COR-L47 (cell line): ENCODE data around the gene SNAP29.
A peak's percentile ranks its signal among the peaks of the same experiment; 100 is the strongest.
"Not testable (repeated sequence)": the region's sequence is repeated elsewhere in the genome, so short reads cannot be mapped to it uniquely, and the experiment has no call there.

ENCODE experiments used
- DNase-seq: peaks from one replicate; lab custom pipeline; 2025; lab: John Stamatoyannopoulos, UW

SNAP29 gene

DNA sequence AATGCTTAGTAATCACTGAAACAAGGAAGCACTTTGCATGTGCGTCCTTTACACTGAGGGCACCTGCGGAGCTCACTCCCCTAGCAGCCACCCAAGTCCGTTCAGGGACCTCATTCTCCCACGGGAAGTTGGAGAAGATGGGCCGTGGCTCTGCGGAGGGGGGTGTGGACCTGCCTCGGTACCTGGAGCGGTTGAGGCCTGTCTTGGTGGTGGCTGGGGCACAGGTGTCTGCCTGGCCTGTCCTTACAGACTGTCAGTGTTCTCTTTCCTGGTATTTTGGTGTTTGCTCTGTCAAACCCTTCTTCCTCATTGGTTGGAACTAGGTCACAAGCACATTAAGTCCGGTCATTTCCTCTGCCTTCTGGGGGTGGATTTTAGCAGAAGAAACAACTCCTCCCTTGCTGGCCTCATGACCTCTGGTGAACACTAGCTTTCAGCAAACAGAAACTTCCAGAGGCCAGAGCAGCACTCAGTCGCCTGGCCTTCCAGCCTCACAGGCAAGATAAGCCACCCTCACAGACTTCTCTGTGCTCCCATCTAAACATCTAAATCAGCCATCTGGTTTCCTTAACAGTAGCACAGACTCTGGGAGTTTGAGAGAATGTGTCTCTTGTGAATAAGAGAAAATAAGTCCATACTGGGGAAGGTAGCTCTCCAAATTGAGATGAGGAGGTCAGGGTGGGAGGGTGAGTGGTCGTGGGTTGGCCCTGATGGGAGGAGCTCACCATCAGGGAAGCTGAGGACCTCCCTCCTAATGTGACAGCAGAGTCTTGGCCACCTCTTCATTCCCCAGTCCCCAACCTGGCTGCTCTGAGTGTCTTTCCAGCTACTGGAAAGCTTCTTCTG lies 8.6 kb downstream of the SNAP29 start:
- no peak for DNase-seq

DNA sequence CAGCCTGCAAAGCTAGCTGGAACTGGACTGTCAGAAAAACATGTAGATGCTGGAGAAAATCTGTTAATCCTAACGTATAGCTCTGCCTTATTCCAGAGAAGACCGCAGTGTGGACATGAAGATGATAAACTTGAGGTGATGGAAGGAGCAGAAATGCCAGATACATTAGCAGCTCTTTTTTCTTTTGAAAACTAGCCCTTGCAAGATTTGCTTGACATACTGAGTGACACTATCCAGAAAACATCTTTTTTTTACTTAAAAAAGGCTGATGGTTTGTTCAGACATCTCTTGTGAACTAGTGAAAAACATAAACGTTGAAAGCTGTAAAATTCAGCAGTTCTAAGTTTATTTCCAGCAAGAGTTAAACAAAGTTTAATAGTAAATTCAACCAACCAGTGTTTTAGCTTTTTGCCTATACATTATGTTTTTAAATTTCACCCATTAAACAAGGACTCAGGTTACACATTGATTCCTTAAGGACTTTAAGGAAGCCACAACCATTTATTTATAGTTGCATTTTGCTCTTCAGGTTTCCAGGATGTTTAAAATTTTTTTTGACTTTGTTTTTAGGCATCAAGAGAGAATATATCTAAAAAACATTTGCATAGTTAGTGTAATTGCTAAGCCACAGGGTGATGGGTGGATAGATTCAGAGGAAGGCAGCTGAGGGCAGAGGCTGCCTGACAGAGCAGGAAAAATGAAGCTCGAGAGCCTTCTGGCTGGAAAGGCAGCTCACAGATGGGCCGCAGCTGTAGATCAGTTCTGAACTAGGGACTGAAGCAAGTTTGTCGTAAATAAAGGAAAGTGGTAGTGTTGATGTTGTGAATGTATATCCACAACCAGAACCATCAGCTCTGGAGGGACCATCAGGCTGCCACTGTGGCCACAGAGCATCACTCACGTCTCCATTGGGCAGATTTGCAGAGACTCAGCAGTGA lies 9.5 kb downstream of the SNAP29 start:
- DNase-seq, result no peak

DNA sequence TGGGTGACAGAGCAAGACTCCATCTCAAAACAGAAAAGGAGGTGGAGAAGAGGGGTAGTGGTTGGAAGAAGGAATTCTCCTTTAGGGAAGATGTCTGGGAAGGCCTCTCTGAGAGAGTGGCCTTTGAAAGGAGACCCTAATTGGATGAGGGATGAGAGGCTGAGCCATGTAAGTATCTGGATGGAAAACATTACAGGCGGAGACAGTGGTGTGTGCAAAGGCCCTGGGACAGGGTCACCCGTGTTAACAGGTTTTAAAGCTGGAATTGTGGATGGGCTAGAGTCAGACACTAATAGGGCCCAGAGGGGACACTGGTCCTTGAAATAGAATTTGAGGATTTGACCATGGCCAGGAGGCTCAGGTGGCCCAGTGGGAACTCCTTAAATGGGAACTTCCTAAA lies 10.4 kb downstream of the SNAP29 start:
- DNase-seq, result no peak

DNA sequence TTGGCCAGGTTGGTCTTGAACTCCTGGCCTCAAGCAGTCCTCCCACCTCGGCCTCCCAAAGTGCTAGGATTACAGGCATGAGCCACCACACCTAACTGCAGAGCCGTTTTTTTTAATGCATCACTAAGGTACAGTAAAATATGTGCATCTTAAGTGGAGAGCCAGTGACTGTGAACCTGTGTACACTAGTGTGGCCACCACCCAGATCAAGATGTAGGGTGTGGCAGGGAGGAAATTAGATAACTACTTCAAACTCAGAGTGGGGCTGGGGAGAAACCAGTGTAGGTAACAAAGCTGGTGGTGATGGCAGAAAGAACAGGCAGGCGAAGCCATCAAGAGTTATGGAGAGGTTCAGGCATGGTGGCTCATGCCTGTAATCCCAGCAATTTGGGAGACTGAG lies 14.4 kb downstream of the SNAP29 start:
- DNase-seq, result no peak

- no peak for DNase-seq
Observed at GRCh38 chr22:20875296-20875695, 16.5 kb downstream of the SNAP29 start.

GRCh38 chr22:20877715-20878114 lies 18.9 kb downstream of the SNAP29 start:
- DNase-seq, result no peak

- DNase-seq, result no peak
Observed at GRCh38 chr22:20881231-20881630, 22.4 kb downstream of the SNAP29 start.

GRCh38 chr22:20881869-20882815 lies 23.3 kb downstream of the SNAP29 start:
- DNase-seq, result no peak

GRCh38 chr22:20882855-20883254 lies 24.0 kb downstream of the SNAP29 start:
- no peak for DNase-seq

DNA sequence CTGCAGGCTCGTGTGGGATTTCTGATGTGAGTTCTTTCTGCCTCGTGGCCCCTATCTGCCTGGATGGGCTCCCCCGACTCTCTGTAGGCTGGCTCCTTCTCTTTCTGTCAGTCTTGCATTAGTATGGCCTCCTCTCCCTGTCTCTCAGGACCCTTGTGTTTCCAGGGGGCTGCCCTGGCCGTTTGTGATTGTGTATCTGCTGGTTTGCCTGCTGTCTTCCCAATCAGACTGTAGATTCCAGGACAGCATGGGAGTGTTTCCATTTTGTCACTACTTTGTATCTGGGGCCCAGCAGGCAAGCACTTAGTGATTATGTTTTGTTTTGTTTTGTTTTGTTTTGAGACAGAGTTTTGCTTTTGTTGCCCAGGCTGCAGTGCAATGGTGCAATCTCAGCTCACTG lies 25.6 kb downstream of the SNAP29 start:
- no peak for DNase-seq

DNA sequence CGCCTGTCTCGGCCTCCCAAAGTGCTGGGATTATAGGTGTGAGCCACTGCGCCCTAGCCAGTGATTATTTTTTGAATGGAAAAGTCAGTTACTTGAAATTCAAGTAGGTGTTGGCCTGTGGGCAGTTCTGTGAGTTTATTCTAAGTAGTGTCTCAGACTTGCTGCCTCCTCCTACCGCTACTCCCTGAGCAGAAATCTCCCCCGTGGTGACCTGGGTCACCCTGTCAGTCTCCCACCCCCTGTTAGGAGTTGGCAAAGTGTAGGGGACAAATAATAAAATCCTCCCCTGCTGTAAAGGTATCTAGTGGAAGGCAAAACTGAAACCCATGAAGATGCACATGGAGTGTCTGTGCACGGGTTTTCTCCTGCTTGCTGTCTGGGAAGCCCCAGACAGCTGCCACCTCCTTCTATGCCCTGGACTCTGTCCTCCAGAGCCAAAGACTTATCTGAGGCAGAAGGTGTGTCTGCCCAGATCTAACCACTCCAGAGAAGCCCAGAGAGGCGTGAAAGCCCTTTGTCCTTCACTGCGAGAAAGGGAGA lies 26.3 kb downstream of the SNAP29 start:
- no peak for DNase-seq

DNA sequence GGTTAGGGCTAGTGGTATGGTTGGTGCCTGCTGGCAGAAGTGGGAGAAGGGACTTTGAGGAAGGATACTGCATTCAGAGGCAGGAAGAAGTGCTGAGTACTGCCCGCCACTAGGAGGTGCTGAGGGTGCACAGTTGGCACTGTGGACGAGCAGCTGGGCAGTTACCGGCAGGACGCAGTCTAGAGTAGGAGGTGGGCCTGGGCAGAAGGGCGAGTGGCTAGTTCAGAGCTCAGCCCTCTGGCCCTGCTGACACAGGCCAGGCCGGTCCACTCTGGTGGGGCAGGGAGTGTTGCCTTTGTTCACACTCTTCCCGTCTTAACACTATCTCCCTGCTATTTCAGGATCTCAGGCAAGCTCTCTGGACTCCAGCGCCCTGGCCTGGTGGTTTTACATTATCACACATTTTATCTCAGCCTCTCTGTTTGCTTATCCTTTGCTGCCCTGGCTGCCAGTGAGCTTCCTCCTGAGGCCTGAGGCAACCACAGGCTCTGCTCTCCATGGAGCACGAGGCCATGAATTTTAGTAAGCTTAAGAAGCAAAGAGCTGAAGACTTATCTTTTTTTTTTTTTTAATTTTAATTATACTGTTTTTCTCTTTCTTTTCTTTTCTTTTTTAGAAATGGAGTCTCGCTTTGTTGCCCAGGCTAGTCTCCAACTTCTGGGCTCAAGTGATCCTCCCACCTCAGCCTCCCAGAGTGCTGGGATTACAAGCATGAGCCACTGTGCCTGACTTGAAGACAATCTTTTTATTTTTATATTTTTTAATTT lies 26.9 kb downstream of the SNAP29 start:
- peak; percentile 52 for DNase-seq

DNA sequence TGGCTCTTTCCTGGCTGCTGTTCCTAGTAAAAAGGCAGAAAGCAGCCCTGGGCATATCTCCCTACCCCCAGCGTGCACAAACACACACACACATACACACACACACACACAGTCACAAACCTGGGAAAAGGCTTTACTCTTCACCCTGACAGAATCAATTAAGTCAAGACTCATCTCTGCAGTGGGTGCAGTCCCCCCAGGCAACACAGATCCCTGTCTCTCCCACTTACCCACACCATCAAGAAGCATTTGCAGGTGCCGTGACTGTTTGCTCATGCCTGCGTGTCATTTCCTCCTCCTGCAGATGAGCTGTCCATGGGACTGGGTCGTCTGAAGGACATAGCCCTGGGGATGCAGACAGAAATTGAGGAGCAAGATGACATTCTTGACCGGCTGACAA lies 28.6 kb downstream of the SNAP29 start:
- DNase-seq, result no peak

GRCh38 chr22:20889025-20889704 lies 30.4 kb downstream of the SNAP29 start:
- no peak for DNase-seq

DNA sequence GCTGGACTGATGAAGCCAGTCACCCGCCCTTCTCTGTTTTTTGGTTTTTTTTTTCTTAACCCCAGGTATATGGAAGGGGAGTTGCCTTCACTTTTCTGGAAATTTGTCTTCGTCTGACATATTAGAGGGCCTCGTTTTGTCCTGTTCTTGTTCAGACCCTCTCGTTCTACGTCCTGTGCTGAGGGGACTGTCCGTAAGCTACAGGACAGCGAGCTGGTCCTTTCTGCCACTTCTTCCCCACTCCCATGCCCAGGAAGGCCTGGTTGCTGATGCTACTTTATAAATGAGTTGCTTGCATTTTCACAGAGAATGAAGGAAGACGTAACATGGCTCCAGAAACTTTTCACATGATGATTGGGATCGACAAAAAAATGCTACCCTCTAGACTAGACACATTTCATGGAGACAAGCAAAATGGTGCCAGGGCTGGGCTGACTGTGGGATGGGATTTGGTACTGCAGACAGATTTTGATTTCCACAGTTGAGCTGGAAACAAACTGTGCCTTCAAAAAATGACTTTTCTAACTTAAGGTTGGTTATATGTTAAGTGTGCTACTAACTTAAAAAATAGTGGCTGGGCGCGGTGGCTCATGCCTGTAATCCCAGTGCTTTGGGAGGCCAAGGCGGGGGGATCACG lies 31.2 kb downstream of the SNAP29 start:
- DNase-seq, result no peak

GRCh38 chr22:20890975-20891374 lies 32.2 kb downstream of the SNAP29 start:
- no peak for DNase-seq

DNA sequence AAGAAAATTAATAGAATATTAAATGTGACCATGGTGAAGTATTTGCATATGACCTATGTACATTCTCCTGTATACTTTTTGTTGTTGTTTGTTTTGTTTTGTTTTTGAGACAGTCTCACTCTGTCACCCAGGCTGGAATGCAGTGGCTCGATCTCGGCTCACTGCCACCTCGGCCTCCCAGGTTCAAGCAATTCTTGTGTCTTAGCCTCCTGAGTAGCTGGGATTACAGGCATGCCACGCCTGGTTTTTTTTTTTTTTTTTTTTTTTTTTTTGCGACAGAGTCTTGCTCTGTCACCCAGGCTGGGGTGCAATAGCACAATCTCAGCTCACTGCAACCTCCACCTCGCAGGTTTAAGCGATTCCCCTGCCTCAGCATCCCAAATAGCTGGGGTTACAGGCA lies 38.9 kb downstream of the SNAP29 start:
- not testable (repeated sequence) for DNase-seq

- no peak for DNase-seq
Observed at GRCh38 chr22:20899827-20900423, 41.1 kb downstream of the SNAP29 start.
